Bronchial epithelial cell (primary cell): ENCODE data around the gene DNAJB9. TPM values are rescaled to one million over a fixed set of nuclear protein-coding genes. Genes with fewer than 3 reads are reported as not detected.

Experiments used
- DNase-seq: peaks from one replicate; pipeline ENCODE4 v3.0.0-alpha.2; 2010; ENCODE audit warnings: low read depth
- FAIRE-seq: peaks from 2 replicates; lab custom pipeline; 2011; peaks lifted over from hg19 to GRCh38; lab: Jason Lieb, UNC
- H3K27me3 ChIP-seq: 2 replicates; pipeline ENCODE4 v1.5.1; 2011; ENCODE audit warnings: low read length; ENCODE audit not compliant: control insufficient read depth, insufficient read depth
- H3K36me3 ChIP-seq: 2 replicates; pipeline ENCODE4 v1.5.1; 2011; ENCODE audit warnings: low read length; ENCODE audit not compliant: control insufficient read depth, insufficient read depth
- H3K4me3 ChIP-seq: 2 replicates; pipeline ENCODE4 v1.5.1; 2011; ENCODE audit warnings: mild to moderate bottlenecking, low read depth, low read length, control low read depth
- total RNA-seq: library from RNA; depleted of rRNA; stranded (reverse); fragments of >200 nt; gene quantifications from 2 replicates; pipeline ENCODE4 v1.2.1, GENCODE V29; 2014
- TF ChIP-seq, protein P1 (sequence below): IDR thresholded peaks from 2 replicates; pipeline ENCODE4 v1.5.1; 2011; ENCODE audit warnings: mild to moderate bottlenecking, moderate library complexity, low read length, control low read depth, inconsistent platforms; ENCODE audit not compliant: insufficient read depth, severe bottlenecking

DNAJB9 gene
- total RNA-seq, 1 donor from 2014 or later = 142 TPM

DNA sequence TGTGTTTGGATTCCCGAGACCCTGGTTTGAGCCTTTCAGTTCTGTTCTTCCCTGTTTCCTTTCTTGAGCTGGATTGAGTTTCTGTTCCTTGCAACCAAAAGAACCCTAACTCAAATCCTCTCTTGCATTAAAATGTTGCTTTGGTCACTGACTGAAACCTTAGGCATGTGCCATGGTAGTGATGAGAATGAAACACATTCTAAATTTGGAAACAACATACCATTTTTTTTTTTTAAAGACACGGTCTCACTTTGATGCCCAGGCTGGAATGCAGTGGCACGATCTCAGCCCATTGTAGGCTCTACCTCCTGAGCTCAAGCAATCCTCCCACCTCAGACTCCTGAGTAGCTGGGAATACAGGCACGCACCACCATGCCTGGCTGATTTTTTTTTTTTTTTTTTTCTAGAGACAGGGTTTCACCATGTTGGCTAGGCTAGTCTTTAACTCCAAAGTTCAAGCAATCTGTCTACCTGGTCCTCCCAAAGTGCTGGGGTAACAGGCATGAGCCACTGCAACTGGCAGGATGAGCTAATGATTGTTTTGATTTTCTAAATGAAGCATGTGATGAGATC lies 8.5 kb upstream of the DNAJB9 start:
- no peak for DNase-seq
- H3K27me3 ChIP-seq = no peaks in the 10 kb centered on the region
- H3K4me3 ChIP-seq = no peak overlapping the region
- H3K36me3 ChIP-seq = no peaks in the 10 kb centered on the region
- no peak for FAIRE-seq
- TF ChIP-seq, protein P1, sequence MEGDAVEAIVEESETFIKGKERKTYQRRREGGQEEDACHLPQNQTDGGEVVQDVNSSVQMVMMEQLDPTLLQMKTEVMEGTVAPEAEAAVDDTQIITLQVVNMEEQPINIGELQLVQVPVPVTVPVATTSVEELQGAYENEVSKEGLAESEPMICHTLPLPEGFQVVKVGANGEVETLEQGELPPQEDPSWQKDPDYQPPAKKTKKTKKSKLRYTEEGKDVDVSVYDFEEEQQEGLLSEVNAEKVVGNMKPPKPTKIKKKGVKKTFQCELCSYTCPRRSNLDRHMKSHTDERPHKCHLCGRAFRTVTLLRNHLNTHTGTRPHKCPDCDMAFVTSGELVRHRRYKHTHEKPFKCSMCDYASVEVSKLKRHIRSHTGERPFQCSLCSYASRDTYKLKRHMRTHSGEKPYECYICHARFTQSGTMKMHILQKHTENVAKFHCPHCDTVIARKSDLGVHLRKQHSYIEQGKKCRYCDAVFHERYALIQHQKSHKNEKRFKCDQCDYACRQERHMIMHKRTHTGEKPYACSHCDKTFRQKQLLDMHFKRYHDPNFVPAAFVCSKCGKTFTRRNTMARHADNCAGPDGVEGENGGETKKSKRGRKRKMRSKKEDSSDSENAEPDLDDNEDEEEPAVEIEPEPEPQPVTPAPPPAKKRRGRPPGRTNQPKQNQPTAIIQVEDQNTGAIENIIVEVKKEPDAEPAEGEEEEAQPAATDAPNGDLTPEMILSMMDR = no peak

GRCh38 chr7:108565987-108566386 lies 3.7 kb upstream of the DNAJB9 start:
- no peak for FAIRE-seq
- H3K36me3 ChIP-seq = no peaks in the 10 kb centered on the region
- no peak overlapping the region for H3K4me3 ChIP-seq
- H3K27me3 ChIP-seq = no peaks in the 10 kb centered on the region
- TF ChIP-seq, protein P1 = no peak
- DNase-seq = no peak

DNA sequence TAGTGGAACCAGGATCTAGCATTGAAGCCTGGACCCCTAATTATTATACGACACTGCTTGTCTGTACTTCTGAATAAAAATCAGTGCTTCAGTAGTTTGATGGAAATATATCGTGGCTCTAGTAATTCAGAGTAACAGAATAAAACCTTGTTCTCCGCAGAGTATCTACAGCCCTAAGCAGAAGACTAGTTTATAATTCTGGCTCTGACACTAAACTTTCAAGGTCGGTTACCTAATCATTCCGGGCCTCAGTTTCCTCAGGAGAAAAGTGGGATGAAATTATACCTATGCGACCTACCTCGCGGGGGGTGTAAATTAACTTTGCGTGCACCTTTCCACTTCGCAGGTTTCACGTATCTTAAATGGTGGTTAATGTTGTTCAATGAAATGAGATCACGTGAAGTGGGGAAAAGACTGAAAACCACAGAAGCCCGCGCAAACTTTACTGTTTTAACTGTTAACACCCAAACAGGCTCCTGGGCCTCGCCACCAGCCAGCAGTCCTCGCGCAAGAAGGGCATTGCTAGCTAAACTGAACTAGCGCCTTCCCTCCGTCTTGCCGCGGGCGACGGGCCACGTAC lies 783 bp upstream of the DNAJB9 start:
- Histone ChIP-seq H3K4me3 (peak overlapping the region; percentile 86), H3K27me3 (no peaks in the 10 kb centered on the region), H3K36me3 (no peaks in the 10 kb centered on the region)
- DNase-seq (no peak), FAIRE-seq (no peak)
- TF ChIP-seq, protein P1 = no peak

- FAIRE-seq (no peak), DNase-seq (peak; percentile 64)
- Histone ChIP-seq H3K4me3 (peak overlapping the region; percentile 86), H3K36me3 (no peaks in the 10 kb centered on the region), H3K27me3 (no peaks in the 10 kb centered on the region)
- TF ChIP-seq, protein P1 = no peak
Observed at GRCh38 chr7:108570146-108570755, 577 bp downstream of the DNAJB9 start.

DNA sequence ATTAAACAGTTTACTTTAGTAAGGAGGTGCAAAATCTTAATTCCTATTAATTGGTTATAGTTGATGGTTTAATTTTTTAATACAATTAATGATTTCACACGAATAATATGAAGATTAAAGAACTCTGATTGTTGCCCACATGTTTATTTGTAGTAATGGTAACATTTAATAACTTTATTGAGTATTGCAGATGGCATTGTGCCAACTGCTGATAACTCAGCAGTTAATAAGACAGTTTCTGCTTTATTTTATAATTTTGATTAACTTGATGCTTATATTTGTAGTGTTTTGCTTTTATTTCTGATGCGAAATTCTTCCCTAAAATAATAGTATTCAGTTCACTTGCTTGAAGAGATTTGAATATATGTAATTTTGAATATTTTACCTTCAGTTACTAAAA lies 2.8 kb downstream of the DNAJB9 start:
- no peak for FAIRE-seq
- TF ChIP-seq, protein P1 = no peak
- H3K36me3 ChIP-seq = no peaks in the 10 kb centered on the region
- no peaks in the 10 kb centered on the region for H3K27me3 ChIP-seq
- no peak overlapping the region for H3K4me3 ChIP-seq
- DNase-seq = no peak
